K562 (cell line): ENCODE measurements around the gene NDUFV2. TPM values are rescaled to one million over a fixed set of nuclear protein-coding genes. Genes with fewer than 3 reads are reported as not detected.

Experiments used
- ATAC-seq: fragments of 200-7000 bp; cut with Tn5 transposase; 3 replicates; pipeline ENCODE4 v1.9.1; 2020; ENCODE audit warnings: moderate library complexity
- BruUV-seq: library from RNA; stranded (reverse); fragments of 400-500 nt; replicated peaks from 2 replicates; lab custom pipeline; 2021; lab: Mats Ljungman, UMichigan
- CTCF ChIA-PET: fragments of 300-600 bp; formaldehyde crosslinking; extraction: SDS; loops from one replicate; lab custom pipeline; 2021; ENCODE audit warnings: low intra/inter-chr PET ratio; lab: Yijun Ruan, JAX
- POLR2A ChIA-PET: fragments of 300-600, 350-650 bp; sonication (Branson Sonifier 250); formaldehyde crosslinking; extraction: SDS; loops from one replicate; lab custom pipeline; 2021; ENCODE audit warnings: antibody characterized with exemption, inconsistent platforms; lab: Yijun Ruan, JAX
- DNase-seq, 4 experiments: peaks; one replicate each; pipeline versions ENCODE4 v3.0.0 to v3.0.0-alpha.2; 2011 to 2018; ENCODE audit warnings: low spot score in 3 of 4, mixed read lengths in 3 of 4; ENCODE audit errors: extremely low read depth in 1 of 4
- FAIRE-seq: peaks from 2 replicates; lab custom pipeline; 2011; peaks lifted over from hg19 to GRCh38; lab: Jason Lieb, UNC
- H2AFZ ChIP-seq: 2 replicates; pipeline ENCODE4 v1.6.0; 2011; ENCODE audit warnings: low read depth, low read length, control low read depth, inconsistent platforms
- H3K27ac ChIP-seq: fragments of 200-600 bp; 3 replicates; pipeline ENCODE4 v1.8.0; 2011; ENCODE audit warnings: low read depth, mild to moderate bottlenecking, control low read depth, inconsistent platforms, low read length, moderate library complexity, mixed read lengths; ENCODE audit errors: extremely low read depth
- H3K27me3 ChIP-seq, 2 experiments: fragments of 300-600 bp in 1 of 2; 2 replicates in 1 of 2; 3 replicates in 1 of 2; pipeline versions ENCODE4 v1.6.0 to v1.8.0; 2011; ENCODE audit warnings: inconsistent platforms in 2 of 2, low read length in 2 of 2, mild to moderate bottlenecking in 1 of 2, mixed read lengths in 1 of 2, moderate library complexity in 1 of 2; ENCODE audit not compliant: control insufficient read depth in 2 of 2, insufficient read depth in 2 of 2
- H3K36me3 ChIP-seq: fragments of 300-600 bp; 3 replicates; pipeline ENCODE4 v1.8.0; 2011; ENCODE audit warnings: mild to moderate bottlenecking, low read length, inconsistent platforms; ENCODE audit not compliant: control insufficient read depth, insufficient read depth
- H3K4me1 ChIP-seq, 2 experiments: fragments of 200-600 bp in 1 of 2; replicated peaks in 1 of 2; 2 replicates in 1 of 2; 3 replicates in 1 of 2; pipeline versions ENCODE4 v1.5.1 to v1.8.0; 2011; ENCODE audit warnings: inconsistent platforms in 2 of 2, low read length in 2 of 2, mild to moderate bottlenecking in 1 of 2, mixed read lengths in 1 of 2, moderate library complexity in 1 of 2; ENCODE audit not compliant: control insufficient read depth in 2 of 2, insufficient read depth in 2 of 2
- H3K4me2 ChIP-seq: 2 replicates; pipeline ENCODE4 v1.6.1; 2011; ENCODE audit warnings: low read length, control low read depth, inconsistent platforms, mixed read lengths; ENCODE audit not compliant: insufficient read depth
- H3K4me3 ChIP-seq: fragments of 200-600 bp; sonication (generic), shearing (Covaris generic); 2 replicates; pipeline ENCODE4 v1.5.1; 2016; ENCODE audit warnings: control low read depth, inconsistent platforms
- H3K79me2 ChIP-seq: fragments of 200-600 bp; 3 replicates; pipeline ENCODE4 v1.8.0; 2011; ENCODE audit warnings: low read length, inconsistent platforms; ENCODE audit not compliant: control insufficient read depth, insufficient read depth
- H3K9ac ChIP-seq, 2 experiments: 2 replicates each; pipeline versions ENCODE4 v1.6.0 to v1.6.1; 2011; ENCODE audit warnings: low read depth in 2 of 2, low read length in 2 of 2, control low read depth in 1 of 2, inconsistent platforms in 1 of 2, mild to moderate bottlenecking in 1 of 2, mixed read lengths in 1 of 2; ENCODE audit not compliant: insufficient read depth in 1 of 2
- H3K9me1 ChIP-seq: one replicate; pipeline ENCODE4 v1.6.0; 2011; ENCODE audit warnings: inconsistent platforms, mild to moderate bottlenecking, low read length, moderate library complexity; ENCODE audit not compliant: control insufficient read depth, insufficient read depth
- H3K9me3 ChIP-seq: replicated peaks from 2 replicates; pipeline ENCODE4 v1.5.1; 2011; ENCODE audit warnings: low read depth, low read length, inconsistent platforms; ENCODE audit not compliant: control insufficient read depth, insufficient read depth
- H4K20me1 ChIP-seq: replicated peaks from 2 replicates; pipeline ENCODE4 v1.6.1; 2011; ENCODE audit warnings: low read length, inconsistent platforms, mixed read lengths; ENCODE audit not compliant: control insufficient read depth, insufficient read depth
- BHLHE40 ChIP-seq: IDR thresholded peaks from 2 replicates; pipeline ENCODE4 v1.6.1; 2011; ENCODE audit warnings: low read length, improper control_type of control experiment
- C11orf30 ChIP-seq: fragments of 450-650 bp; IDR thresholded peaks from 2 replicates; pipeline ENCODE4 v1.6.1; 2016; ENCODE audit warnings: low read depth, mild to moderate bottlenecking
- COPS2 ChIP-seq: fragments of 450-650 bp; conservative IDR thresholded peaks from 2 replicates; pipeline ENCODE4 v1.6.1; 2016; ENCODE audit warnings: mild to moderate bottlenecking, moderate library complexity
- ESRRB ChIP-seq: fragments of 250-450 bp; sonication (Bioruptor Pico); IDR thresholded peaks from 2 replicates; pipeline ENCODE4 v1.5.0; 2020; ENCODE audit warnings: mild to moderate bottlenecking, moderate library complexity, borderline replicate concordance
- FOXA1 ChIP-seq: fragments of 450-650 bp; IDR thresholded peaks from 2 replicates; pipeline ENCODE4 v1.6.1; 2016; ENCODE audit warnings: mild to moderate bottlenecking, borderline replicate concordance
- HNRNPLL ChIP-seq: fragments of 200-400 bp; formaldehyde crosslinking; IDR thresholded peaks from 2 replicates; pipeline ENCODE4 v1.6.1; 2017; ENCODE audit warnings: low read length, low read depth, mild to moderate bottlenecking; ENCODE audit not compliant: poor library complexity, severe bottlenecking
- KAT2B ChIP-seq: IDR thresholded peaks from one replicate; pipeline ENCODE4 v1.6.1; 2012; ENCODE audit warnings: low read depth, mild to moderate bottlenecking, control low read depth, inconsistent platforms, low read length, moderate library complexity
- MAFG ChIP-seq: fragments of 450-650 bp; conservative IDR thresholded peaks from 2 replicates; pipeline ENCODE4 v1.6.1; 2016; ENCODE audit warnings: missing genetic modification characterization, missing compliant biosample characterization
- MAFK ChIP-seq: IDR thresholded peaks from 2 replicates; pipeline ENCODE4 v1.6.1; 2011; ENCODE audit warnings: low read length, improper control_type of control experiment
- MECOM ChIP-seq: fragments of 250-450 bp; sonication (Bioruptor Pico); IDR thresholded peaks from 2 replicates; pipeline ENCODE4 v1.8.0; 2022; ENCODE audit warnings: inconsistent platforms
- POLR3A ChIP-seq: IDR thresholded peaks from 2 replicates; pipeline ENCODE4 v1.6.1; 2011; ENCODE audit warnings: borderline replicate concordance, mild to moderate bottlenecking, moderate library complexity; ENCODE audit not compliant: insufficient read length, insufficient read depth; ENCODE audit errors: extremely low read depth
- PPARD ChIP-seq: fragments of 250-450 bp; sonication (Bioruptor Pico); IDR thresholded peaks from 2 replicates; pipeline ENCODE4 v1.8.0; 2022; ENCODE audit warnings: inconsistent platforms, mild to moderate bottlenecking, moderate library complexity
- SMARCB1 ChIP-seq: IDR thresholded peaks from 2 replicates; pipeline ENCODE4 v1.6.1; 2011; ENCODE audit warnings: improper control_type of control experiment, low read depth; ENCODE audit not compliant: insufficient read length
- ZFX ChIP-seq: sonication (generic); formaldehyde crosslinking; IDR thresholded peaks from 2 replicates; pipeline ENCODE4 v1.8.0; 2022; ENCODE audit warnings: mild to moderate bottlenecking, missing genetic modification reagents, moderate library complexity
- ZNF316 ChIP-seq: fragments of 450-650 bp; IDR thresholded peaks from 2 replicates; pipeline ENCODE4 v1.6.1; 2016
- WGBS: fragments of 100-300 bp; shearing (Covaris generic); methylation state at CpG from one replicate; pipeline ENCODE4 v1.1.6; 2016; ENCODE audit warnings: low coverage, mixed read lengths; ENCODE audit not compliant: insufficient coverage; ENCODE audit errors: missing lambda C conversion rate; 5-methylcytosine and 5-hydroxymethylcytosine counted together
- in situ Hi-C: fragments of 300-500 bp; cut with MboI; formaldehyde crosslinking; loops from 4 replicates; pipeline ENCODE4 v1.15.0; 2018; ENCODE audit warnings: inconsistent platforms, mixed read lengths
- intact Hi-C: fragments of 100-400 bp; cut with micrococcal nuclease; formaldehyde crosslinking; loops from 2 replicates; pipeline ENCODE4 v1.14.2; 2022
- polyA plus RNA-seq, 8 experiments: library from polyadenylated mRNA; depleted of rRNA in 4 of 8; stranded (reverse) in 5 of 8; unstranded in 3 of 8; fragments of >200 nt; fragmentation: Nextera tagmentation in 2 of 8; fragmentation: Illumina TruSeq in 1 of 8; extraction: Ambion mirVana in 2 of 8; extraction: Trizol in 1 of 8; gene quantifications; 2 replicates each; pipeline versions ENCODE4 v1.2.1 to v1.2.3, GENCODE V29; 2011 to 2014; ENCODE audit warnings: inconsistent platforms in 1 of 8, missing spikeins in 1 of 8
- total RNA-seq, 7 experiments: library from RNA; depleted of rRNA in 6 of 7; stranded (reverse); fragments of >200 nt in 6 of 7; fragmentation: Illumina TruSeq in 2 of 7; extraction: Trizol in 2 of 7; gene quantifications; 2 replicates each; pipeline versions ENCODE4 v1.2.1 to v1.2.3, GENCODE V29; 2011 to 2021; ENCODE audit warnings: low replicate concordance in 1 of 7
- TF ChIP-seq, protein P1 (sequence below), 2 experiments: fragments of 450-650 bp in 1 of 2; sonication (generic) in 1 of 2; formaldehyde crosslinking in 1 of 2; IDR thresholded peaks; 2 replicates each; pipeline versions ENCODE4 v1.7.1 to v1.9.0; 2016 to 2022; ENCODE audit warnings: inconsistent platforms in 1 of 2, mild to moderate bottlenecking in 1 of 2, missing genetic modification reagents in 1 of 2

The NDUFV2 gene
- total and polyA plus RNA-seq, 9 of the 15 experiments (the other 6 are each of a cell fraction or from before 2014, with no cell fraction given), result 213 to 550 (median 384) TPM

DNA sequence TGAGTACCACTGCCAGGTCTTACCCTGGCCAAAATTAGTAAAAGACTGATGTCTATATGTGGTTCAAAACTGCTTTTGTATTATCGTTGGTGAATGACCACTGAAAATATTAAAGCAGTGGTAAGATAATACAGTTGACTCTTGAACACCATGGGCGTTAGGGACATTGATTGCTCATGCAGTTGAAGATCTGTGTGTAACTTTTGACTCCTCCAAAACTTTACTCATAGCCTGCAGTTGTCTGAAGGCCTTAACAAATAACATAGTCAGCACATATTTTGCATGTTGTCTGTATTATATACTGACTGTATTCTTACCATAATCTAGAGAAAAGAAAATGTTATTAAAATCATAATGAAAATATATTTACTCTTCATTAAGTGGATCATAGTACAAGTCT lies 28.3 kb downstream of the NDUFV2 start:
- Histone ChIP-seq H3K27me3 (no peaks in the 10 kb centered on the region), H3K27ac (no peak overlapping the region), H3K36me3 (peaks cover 94% of the 10 kb centered on the region), H3K4me2 (no peak overlapping the region), H4K20me1 (no peaks in the 10 kb centered on the region), H3K9ac (no peak overlapping the region), H2AFZ (no peak overlapping the region), H3K4me3 (no peak overlapping the region), H3K4me1 (peaks cover 0 to 4% of the 10 kb centered on the region in 2 experiments; a peak in 4 of 5 replicates), H3K9me3 (no peaks in the 10 kb centered on the region), H3K9me1 (no peaks in the 10 kb centered on the region), H3K79me2 (peaks cover 45% of the 10 kb centered on the region)
- no TSS peak for BruUV-seq
- no peak for FAIRE-seq
- ATAC-seq, result no peak
- in situ Hi-C loops (no loop called here), intact Hi-C loops (no loop called here)
- POLR2A ChIA-PET, result interaction anchor here (1.0 to 2.0 kb wide), 2 partner anchors 13 to 29 kb away, joined by 3 to 8 read pairs; no protein-coding TSS in a partner anchor
- CTCF ChIA-PET, result no interaction called here
- no peak for DNase-seq
- WGBS, result 67% methylated on average over 2 of the region's 2 CpGs
- TF ChIP-seq MAFG (tag) (peak; percentile 80), POLR3A (no peak), FOXA1 (no peak), KAT2B (no peak), MECOM (CRISPR knock-in tag) (no peak), ESRRB (CRISPR knock-in tag) (no peak), BHLHE40 (no peak), PPARD (no peak), ZNF316 (peak; percentile 91), HNRNPLL (no peak), COPS2 (no peak), MAFK (peak; percentile 79), SMARCB1 (no peak), ZFX (CRISPR knock-in tag) (no peak), C11orf30 (peak; percentile 87)
- TF ChIP-seq, protein P1, sequence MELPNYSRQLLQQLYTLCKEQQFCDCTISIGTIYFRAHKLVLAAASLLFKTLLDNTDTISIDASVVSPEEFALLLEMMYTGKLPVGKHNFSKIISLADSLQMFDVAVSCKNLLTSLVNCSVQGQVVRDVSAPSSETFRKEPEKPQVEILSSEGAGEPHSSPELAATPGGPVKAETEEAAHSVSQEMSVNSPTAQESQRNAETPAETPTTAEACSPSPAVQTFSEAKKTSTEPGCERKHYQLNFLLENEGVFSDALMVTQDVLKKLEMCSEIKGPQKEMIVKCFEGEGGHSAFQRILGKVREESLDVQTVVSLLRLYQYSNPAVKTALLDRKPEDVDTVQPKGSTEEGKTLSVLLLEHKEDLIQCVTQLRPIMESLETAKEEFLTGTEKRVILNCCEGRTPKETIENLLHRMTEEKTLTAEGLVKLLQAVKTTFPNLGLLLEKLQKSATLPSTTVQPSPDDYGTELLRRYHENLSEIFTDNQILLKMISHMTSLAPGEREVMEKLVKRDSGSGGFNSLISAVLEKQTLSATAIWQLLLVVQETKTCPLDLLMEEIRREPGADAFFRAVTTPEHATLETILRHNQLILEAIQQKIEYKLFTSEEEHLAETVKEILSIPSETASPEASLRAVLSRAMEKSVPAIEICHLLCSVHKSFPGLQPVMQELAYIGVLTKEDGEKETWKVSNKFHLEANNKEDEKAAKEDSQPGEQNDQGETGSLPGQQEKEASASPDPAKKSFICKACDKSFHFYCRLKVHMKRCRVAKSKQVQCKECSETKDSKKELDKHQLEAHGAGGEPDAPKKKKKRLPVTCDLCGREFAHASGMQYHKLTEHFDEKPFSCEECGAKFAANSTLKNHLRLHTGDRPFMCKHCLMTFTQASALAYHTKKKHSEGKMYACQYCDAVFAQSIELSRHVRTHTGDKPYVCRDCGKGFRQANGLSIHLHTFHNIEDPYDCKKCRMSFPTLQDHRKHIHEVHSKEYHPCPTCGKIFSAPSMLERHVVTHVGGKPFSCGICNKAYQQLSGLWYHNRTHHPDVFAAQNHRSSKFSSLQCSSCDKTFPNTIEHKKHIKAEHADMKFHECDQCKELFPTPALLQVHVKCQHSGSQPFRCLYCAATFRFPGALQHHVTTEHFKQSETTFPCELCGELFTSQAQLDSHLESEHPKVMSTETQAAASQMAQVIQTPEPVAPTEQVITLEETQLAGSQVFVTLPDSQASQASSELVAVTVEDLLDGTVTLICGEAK (IDR thresholded peaks at IDR 0.05), result peak; percentile 66
- TF ChIP-seq, protein P1 (CRISPR knock-in tag; IDR thresholded peaks at IDR 0.05), result no peak
